Heart left ventricle (tissue), 16 donors: ENCODE measurements around the gene UBASH3A. TPM values are rescaled to one million over a fixed set of nuclear protein-coding genes. Genes with fewer than 3 reads are reported as not detected.

Experiments used
- ATAC-seq, 4 donors: fragments of 200-7000 bp; cut with Tn5 transposase; one replicate each; pipeline ENCODE4 v1.9.1; 2020 to 2022; ENCODE audit warnings: moderate library complexity in 4 of 4, mild to moderate bottlenecking in 3 of 4, moderate number of reproducible peaks in 1 of 4
- DNase-seq, 5 donors: peaks; one replicate each; pipeline ENCODE4 v3.0.0-alpha.2; 2020
- H3K27ac ChIP-seq, 12 donors: fragments of 200-600 bp; sonication (generic) in 4 of 12; one replicate each; pipeline versions ENCODE4 v1.5.0 to v1.8.0; 2016 to 2022; ENCODE audit warnings: mild to moderate bottlenecking in 2 of 12
- H3K27me3 ChIP-seq, 9 donors: fragments of 200-600 bp; sonication (generic) in 2 of 9; one replicate each; pipeline versions ENCODE4 v1.5.1 to v1.8.0; 2016 to 2022; ENCODE audit warnings: mild to moderate bottlenecking in 3 of 9
- H3K36me3 ChIP-seq, 9 donors: fragments of 200-600 bp; sonication (generic) in 2 of 9; one replicate each; pipeline versions ENCODE4 v1.5.0 to v1.8.0; 2018 to 2022; ENCODE audit warnings: mild to moderate bottlenecking in 2 of 9
- H3K4me1 ChIP-seq, 12 donors: fragments of 200-600 bp; sonication (generic) in 4 of 12; one replicate each; pipeline versions ENCODE4 v1.5.0 to v1.8.0; 2016 to 2022; ENCODE audit warnings: mild to moderate bottlenecking in 3 of 12
- H3K4me3 ChIP-seq, 12 donors: fragments of 200-600 bp; sonication (generic) in 4 of 12; one replicate each; pipeline versions ENCODE4 v1.5.0 to v1.8.0; 2017 to 2022; ENCODE audit warnings: mild to moderate bottlenecking in 9 of 12, moderate library complexity in 4 of 12
- H3K9me3 ChIP-seq, 12 donors: fragments of 200-600 bp; sonication (generic) in 4 of 12; one replicate each; pipeline versions ENCODE4 v1.5.0 to v1.8.0; 2016 to 2022; ENCODE audit warnings: mild to moderate bottlenecking in 1 of 12
- POLR2A ChIP-seq, 2 donors: fragments of 450-650 bp; IDR thresholded peaks; one replicate each; pipeline ENCODE4 v1.6.1; 2017; ENCODE audit warnings: antibody characterized with exemption in 2 of 2, mild to moderate bottlenecking in 2 of 2, moderate library complexity in 2 of 2
- WGBS, 4 donors: extraction: QIAGEN DNeasy Blood & Tissue Kit in 2 of 4; methylation state at CpG; one replicate each; pipeline versions ENCODE4 v1.1.5 to v1.1.7; 2013 to 2018; 5-methylcytosine and 5-hydroxymethylcytosine counted together
- intact Hi-C, 10 donors: fragments of 100-400 bp; cut with DNase I; formaldehyde crosslinking; loops; one replicate each; pipeline versions ENCODE4 v1.11.1 to v1.14.2; 2022
- polyA plus RNA-seq, 2 donors: library from polyadenylated mRNA; stranded (reverse); fragments of 200-250 nt; gene quantifications; one replicate each; pipeline ENCODE4 v1.2.3, GENCODE V29; 2013
- total RNA-seq, 9 donors: library from RNA; depleted of rRNA in 2 of 9; stranded (reverse); fragments of >200 nt in 2 of 9; fragmentation: NEBNext Ultra II Directional in 3 of 9; extraction: Animal tissue kit (Norgen Biotek cat#: 25700) in 3 of 9; gene quantifications; one replicate each; pipeline versions ENCODE4 v1.1.0 to v1.2.4, GENCODE V29; 2016 to 2023
- TF ChIP-seq, protein P1 (sequence below), 12 donors: fragments of 200-600 bp; sonication (generic) in 4 of 12; IDR thresholded peaks; one replicate each; pipeline versions ENCODE4 v1.5.0 to v1.8.0; 2018 to 2022; ENCODE audit warnings: antibody characterized with exemption in 12 of 12, mild to moderate bottlenecking in 5 of 12
- donor health status: ischemic (EF 13 %, LVEDD 7.1; RV severe dilation, severe dysfunction).
- donor health status: healthy with polysubstance abuse.
- donor health status: DM: no; HTN: yes; CAD: no.
- donor health status: DM: no; HTN: no; CAD: no.
- donor health status: ischemic (EF 25% LVEDD 6.9; RV normal size, moderate dysfunction).
- donor health status: ischemic (EF 25% LVEDD 5.7; RV mildly dilated, moderate dysfunction).
- donor health status: healthy.
- donor health status: DM: yes; HTN: yes; CAD: no.
- donor health status: ischemic (EF 35%, LVEDD 5.7; RV mildly dilated, moderate dysfunction).
- donor health status: nonischemic (EF 11% LVEDD 7.7; RV severe dilation, severe dysfunction).
- donor health status: DM: yes; HTN: yes; CAD: no.
- donor health status: PGD.
- donor health status: ischemic (EF 29% LVEDD 5.4; RV normal size, mild dysfunction).
- donor health status: nonischemic (EF 23%, LVEDD 6.1; RV moderate dilation, normal function).

UBASH3A gene
- total and polyA plus RNA-seq, 11 donors: 0.04 to 2.4 (median 0.47) TPM; not detected in 7

- 61 to 71% (median 66%) methylated on average over 19 of the region's 19 CpGs for WGBS, 4 donors
- peaks cover 0 to 14% (median 0%) of the 10 kb centered on the region in 9 donors for H3K27me3 ChIP-seq
- H3K27ac ChIP-seq: no peak overlapping the region
- no peak overlapping the region for H3K4me3 ChIP-seq
- no peaks in the 10 kb centered on the region for H3K9me3 ChIP-seq
- no peaks in the 10 kb centered on the region for H3K36me3 ChIP-seq
- DNase-seq: no peak
- TF ChIP-seq, protein P1, sequence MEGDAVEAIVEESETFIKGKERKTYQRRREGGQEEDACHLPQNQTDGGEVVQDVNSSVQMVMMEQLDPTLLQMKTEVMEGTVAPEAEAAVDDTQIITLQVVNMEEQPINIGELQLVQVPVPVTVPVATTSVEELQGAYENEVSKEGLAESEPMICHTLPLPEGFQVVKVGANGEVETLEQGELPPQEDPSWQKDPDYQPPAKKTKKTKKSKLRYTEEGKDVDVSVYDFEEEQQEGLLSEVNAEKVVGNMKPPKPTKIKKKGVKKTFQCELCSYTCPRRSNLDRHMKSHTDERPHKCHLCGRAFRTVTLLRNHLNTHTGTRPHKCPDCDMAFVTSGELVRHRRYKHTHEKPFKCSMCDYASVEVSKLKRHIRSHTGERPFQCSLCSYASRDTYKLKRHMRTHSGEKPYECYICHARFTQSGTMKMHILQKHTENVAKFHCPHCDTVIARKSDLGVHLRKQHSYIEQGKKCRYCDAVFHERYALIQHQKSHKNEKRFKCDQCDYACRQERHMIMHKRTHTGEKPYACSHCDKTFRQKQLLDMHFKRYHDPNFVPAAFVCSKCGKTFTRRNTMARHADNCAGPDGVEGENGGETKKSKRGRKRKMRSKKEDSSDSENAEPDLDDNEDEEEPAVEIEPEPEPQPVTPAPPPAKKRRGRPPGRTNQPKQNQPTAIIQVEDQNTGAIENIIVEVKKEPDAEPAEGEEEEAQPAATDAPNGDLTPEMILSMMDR (IDR thresholded peaks at IDR 0.05): no peak
- TF ChIP-seq POLR2A (IDR thresholded peaks at IDR 0.05): no peak
- ATAC-seq: no peak
- H3K4me1 ChIP-seq: peaks cover 0 to 6% (median 0%) of the 10 kb centered on the region in 12 donors
- intact Hi-C loops: loop anchor here in 4 of 10 donors (5.0 kb wide), 2 partner anchors 142 to 292 kb away; no protein-coding TSS in a partner anchor
Observed at GRCh38 chr21:42453986-42454570, 50.4 kb downstream of the UBASH3A start.

DNA sequence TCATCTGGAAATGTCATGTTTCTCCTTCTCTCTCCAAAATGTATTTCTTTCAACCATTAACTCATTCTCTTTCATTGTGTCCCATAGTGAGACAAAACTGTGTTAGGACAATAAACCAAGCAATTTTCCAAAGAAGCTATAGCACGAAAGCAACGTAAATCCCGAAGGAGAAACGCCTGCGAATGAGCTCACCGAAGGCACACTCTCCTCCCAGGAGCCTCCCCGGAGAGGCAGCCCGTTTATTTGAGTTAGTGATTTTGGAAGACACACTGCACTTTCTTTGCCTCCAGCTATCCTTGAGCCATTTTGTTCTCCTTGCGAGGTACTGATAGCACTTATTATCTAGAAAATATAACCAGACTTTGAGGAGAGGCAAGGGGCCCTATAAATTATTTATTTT, 51.1 kb downstream of the UBASH3A start:
- Histone ChIP-seq H3K4me1 (peaks cover 0 to 6% (median 0%) of the 10 kb centered on the region in 12 donors), H3K27me3 (peaks cover 0 to 14% (median 0%) of the 10 kb centered on the region in 9 donors), H3K36me3 (no peaks in the 10 kb centered on the region), H3K4me3 (no peak overlapping the region), H3K27ac (no peak overlapping the region), H3K9me3 (no peaks in the 10 kb centered on the region)
- ATAC-seq (no peak), DNase-seq (no peak)
- 71 to 80% (median 73%) methylated on average over 9 of the region's 9 CpGs for WGBS, 4 donors
- TF ChIP-seq, protein P1 (IDR thresholded peaks at IDR 0.05): no peak
- TF ChIP-seq POLR2A (IDR thresholded peaks at IDR 0.05): no peak
- intact Hi-C loops: loop anchor here in 4 of 10 donors (5.0 kb wide), 2 partner anchors 142 to 292 kb away; no protein-coding TSS in a partner anchor

DNA sequence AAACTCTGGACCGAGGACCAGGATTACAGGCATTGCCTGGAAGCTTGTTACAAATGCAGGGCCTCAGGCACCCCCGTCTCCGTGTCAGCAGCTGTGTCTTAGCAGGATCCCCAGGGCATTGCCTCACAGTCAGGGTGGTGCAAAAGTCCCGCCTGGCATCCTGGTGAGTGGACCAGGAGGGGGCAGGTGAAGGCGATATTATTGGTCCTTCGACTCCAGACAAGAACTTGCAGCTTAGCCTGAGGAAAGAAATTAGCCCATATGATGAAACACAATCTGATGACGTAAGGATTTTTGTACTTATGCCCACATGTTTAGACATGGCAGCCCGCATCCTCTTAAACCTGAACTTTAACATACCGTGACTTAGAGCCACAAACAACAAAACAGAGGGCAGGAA, 51.5 kb downstream of the UBASH3A start:
- H3K36me3 ChIP-seq: no peaks in the 10 kb centered on the region
- H3K27me3 ChIP-seq: peaks cover 0 to 14% (median 0%) of the 10 kb centered on the region in 9 donors
- no peaks in the 10 kb centered on the region for H3K9me3 ChIP-seq
- H3K4me1 ChIP-seq: peaks cover 0 to 6% (median 0%) of the 10 kb centered on the region in 12 donors
- intact Hi-C loops: no loop called here
- WGBS, 4 donors: 78 to 89% (median 81%) methylated on average over 6 to 9 of the region's 9 CpGs
- no peak overlapping the region for H3K27ac ChIP-seq
- no peak for TF ChIP-seq POLR2A (IDR thresholded peaks at IDR 0.05)
- TF ChIP-seq, protein P1 (IDR thresholded peaks at IDR 0.05): no peak
- H3K4me3 ChIP-seq: no peak overlapping the region
- no peak for ATAC-seq
- DNase-seq: no peak

- Histone ChIP-seq H3K9me3 (no peaks in the 10 kb centered on the region), H3K27ac (no peak overlapping the region), H3K4me1 (peaks cover 0 to 6% (median 0%) of the 10 kb centered on the region in 12 donors), H3K36me3 (no peaks in the 10 kb centered on the region), H3K4me3 (no peak overlapping the region), H3K27me3 (peaks cover 0 to 14% (median 0%) of the 10 kb centered on the region in 9 donors)
- TF ChIP-seq, protein P1 (IDR thresholded peaks at IDR 0.05): no peak
- TF ChIP-seq POLR2A (IDR thresholded peaks at IDR 0.05): no peak
- ATAC-seq: no peak
- no peak for DNase-seq
- WGBS, 4 donors: 84 to 89% (median 86%) methylated on average over 10 of the region's 10 CpGs
- intact Hi-C loops: no loop called here
Observed at GRCh38 chr21:42455754-42456440, 52.2 kb downstream of the UBASH3A start.
